HG02759 (cell line): ENCODE results near the gene TNRC6C.

Source experiments
- ATAC-seq: cut with Tn5 transposase; IDR thresholded peaks from one replicate; pipeline ENCODE4 v1.9.1; 2021; ENCODE audit warnings: mild to moderate bottlenecking, moderate library complexity; ENCODE audit not compliant: unreplicated experiment

Gene TNRC6C

DNA sequence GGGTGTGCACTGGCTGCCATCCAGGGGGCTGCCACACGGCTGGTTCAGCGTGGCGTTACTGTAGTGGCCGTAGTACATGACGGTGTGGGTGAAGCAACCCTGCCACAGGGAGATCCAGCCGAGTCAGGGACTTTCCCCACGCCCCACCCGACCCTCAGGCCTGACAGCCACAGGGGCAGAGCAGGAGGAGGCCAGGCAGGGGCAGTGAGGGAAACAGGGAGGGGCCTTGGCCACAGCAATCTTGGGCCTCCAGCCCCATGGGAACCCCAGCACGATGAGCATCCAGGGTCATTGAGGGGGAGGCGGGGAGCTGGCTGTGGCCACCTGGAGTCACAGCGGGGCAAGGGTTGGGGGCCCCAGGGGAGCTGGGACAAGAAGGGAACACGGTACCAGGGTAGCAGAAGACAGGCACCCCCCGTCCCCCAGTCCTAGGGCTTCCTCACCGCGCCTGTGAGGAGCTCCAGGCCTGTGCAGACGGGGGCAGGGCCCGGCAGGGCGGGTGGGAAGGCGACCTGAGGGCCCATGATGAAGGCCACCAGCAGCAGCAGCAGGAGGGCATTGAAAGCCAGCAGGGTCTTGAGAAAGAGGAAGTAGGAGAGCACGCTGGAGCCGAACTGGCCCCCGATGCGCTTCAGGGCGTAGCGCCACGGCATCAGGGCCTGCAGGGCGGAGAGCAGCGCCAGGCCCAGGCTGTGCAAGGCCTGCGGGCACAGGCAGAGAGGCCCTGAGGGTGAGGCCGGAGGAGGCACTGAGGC lies 165.8 kb downstream of the TNRC6C start:
- ATAC-seq: peak; percentile 25

DNA sequence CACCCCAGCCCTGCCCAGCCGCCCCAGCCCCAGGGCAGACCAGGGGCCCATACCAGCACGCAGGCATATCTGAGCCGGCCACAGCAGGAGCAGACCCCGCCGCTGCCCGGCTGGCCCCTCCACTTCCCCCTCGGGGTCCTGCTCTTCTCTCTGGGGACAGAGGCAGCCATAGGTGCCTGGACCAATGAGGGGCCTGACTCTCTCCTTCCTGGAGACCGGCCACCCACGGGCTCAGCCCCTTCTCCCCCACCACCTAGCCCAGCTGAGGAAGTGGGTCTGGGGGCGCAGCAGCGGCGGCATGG lies 166.3 kb downstream of the TNRC6C start:
- ATAC-seq: no peak

DNA sequence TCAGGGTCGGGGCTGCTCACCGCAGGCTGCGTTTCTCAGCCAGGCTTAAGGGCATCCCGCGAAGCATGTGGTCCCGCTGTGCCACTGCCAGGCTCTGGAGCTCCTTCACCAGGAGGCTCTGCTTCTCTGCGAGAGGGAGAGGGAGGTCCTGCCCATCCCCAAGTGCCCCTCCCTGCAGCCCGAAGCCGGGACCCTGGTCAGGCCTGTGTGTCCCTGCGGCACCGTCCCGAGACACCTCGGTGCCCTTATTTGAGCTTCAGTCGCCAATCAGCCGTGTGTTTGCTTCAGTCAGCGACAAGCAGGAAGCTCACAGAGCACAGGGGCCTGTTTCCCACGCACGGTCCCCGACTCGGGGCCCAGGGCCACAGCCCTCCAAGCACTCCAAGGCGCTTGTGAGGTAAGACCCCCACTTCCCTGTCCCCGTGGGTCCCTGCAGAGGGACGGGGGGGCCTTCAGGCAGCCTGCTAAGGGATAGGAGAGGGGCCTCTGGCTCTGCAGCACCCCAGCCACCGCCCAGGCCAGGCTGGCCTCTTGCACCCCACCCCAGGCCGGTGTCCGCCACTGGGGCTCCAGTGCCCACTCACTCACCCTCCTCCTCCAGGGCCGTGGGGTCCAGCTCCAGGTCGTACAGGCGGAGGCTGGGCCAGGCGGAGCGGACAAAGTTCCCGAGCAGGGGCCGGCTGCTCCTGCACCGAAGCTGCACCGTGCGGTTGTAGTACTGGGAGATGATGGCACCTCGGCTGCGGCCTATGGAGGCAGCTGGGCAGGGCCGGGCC lies 166.8 kb downstream of the TNRC6C start:
- ATAC-seq: no peak

DNA sequence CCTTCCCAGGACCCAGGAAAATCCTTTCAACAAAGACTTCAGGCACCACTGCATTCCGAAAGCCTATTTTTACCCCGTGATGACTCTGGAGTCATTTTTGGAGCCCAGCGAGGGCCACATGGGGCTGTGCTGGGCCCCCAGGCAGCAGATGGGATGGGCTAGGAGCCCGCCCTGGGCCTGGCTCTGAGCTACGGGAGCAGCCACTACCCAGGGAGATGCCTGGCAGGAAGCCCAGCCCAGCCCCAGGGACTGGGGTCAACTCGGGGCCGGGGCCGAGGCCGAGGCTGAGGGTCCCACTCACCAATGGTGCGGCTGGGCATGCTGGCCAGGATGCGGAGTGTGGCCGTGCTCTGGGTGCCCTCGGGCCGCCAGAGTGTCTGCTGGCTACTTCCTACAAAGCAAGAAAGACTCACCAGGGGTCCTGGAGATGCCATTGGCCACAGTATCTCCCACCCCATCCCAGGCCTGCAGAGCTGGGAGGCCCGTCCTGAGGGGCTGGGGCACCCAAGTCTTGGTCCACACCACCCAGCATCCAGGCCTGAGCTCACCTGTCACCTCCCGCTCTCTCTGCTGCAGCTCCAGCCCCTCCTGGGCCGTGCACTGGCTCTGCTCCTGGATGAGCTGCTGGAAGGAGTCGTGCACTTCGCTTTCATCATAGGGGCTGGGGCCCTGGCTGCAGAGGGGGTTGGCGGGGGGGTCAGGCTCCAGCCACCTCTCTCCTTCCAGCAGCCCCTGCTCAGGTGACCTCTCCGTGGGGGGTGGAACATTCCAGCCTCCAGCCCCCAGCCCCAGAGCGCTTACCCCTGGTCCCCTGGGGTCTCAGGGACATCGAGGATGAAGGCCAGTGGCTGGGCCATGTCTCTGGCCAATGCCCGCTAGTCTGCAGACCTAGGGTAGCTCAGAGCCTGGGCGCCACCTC lies 167.7 kb downstream of the TNRC6C start:
- ATAC-seq: no peak

DNA sequence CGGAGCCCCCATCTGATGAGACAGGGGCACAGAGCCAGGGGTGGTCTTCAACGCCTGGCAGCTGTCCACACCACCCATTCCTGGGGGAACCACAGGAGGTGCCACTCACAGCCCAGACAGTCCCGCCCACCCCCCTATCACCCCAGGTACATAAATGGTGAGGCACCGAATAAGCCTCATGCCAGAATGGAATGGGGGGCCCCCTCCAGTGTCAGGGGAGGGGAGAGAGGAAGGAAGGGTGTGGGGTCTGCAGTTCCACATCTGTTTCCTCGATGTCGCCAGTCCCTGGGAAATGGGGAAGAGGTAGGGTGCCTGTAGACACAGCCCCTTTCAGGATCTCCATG lies 168.4 kb downstream of the TNRC6C start:
- ATAC-seq: no peak

DNA sequence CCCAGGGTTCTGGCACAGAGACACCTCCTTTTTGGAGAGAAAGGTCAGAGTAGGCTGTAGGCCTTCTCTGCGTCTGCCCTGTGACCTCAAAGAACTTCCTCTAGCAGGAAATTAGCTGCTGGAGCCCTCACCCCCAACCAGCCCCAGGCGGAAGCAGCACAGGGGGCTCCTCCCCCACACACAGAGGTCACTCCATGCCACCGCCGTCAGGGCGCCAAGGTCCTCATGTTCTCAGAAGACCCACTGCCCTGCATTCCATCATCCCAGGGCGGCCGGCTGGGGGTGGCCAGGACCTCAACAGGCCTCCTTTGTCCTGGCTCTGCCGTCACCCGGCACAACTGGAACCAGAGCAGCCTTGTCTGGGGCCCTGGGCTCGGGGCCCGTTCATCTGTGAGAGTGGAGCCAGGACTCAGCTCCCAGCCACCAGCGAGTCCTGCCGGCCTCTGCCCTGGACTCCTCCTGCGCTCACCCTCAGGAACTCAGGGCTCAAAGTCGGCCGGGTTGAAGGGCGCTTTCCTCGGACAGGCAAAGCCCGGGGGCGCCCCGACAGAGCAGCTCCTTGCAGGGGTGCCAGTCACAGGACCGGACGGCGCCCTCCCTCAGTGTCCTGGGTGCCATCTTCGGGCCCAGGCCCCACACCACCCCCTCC lies 168.9 kb downstream of the TNRC6C start:
- ATAC-seq: no peak

DNA sequence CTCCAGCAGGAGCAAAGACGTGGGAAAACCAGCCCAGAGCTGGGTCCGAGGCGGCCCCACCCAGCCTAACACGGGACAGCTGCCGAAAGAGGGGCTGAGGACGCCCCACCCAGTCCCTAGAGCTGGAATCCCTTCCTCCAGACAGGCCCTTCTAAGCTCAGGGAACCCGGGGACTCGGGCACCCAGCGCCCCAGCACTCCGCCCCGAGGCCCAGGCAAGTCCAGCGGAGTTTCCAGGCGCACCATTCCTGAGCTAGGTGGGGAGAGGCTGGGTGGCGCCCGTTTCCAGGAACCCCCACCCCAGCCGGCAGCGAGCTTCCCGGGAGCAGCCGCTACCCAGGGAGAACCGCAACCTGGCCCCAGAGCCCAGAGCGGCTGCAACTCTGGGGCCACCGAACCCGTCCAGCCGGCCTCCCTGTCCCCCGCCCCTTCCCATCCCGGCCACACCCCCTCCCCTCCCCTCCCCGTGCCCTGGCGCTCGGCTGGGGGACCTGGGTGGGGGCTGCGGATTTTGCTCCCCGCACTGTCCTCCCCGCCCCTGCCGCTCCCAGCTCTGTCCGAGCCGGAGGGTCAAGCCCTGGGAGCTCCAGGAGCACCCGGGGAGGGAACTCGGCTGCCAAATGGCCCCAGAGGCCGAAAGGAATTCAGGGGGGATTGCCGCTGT lies 169.5 kb downstream of the TNRC6C start:
- peak; percentile 3 for ATAC-seq

DNA sequence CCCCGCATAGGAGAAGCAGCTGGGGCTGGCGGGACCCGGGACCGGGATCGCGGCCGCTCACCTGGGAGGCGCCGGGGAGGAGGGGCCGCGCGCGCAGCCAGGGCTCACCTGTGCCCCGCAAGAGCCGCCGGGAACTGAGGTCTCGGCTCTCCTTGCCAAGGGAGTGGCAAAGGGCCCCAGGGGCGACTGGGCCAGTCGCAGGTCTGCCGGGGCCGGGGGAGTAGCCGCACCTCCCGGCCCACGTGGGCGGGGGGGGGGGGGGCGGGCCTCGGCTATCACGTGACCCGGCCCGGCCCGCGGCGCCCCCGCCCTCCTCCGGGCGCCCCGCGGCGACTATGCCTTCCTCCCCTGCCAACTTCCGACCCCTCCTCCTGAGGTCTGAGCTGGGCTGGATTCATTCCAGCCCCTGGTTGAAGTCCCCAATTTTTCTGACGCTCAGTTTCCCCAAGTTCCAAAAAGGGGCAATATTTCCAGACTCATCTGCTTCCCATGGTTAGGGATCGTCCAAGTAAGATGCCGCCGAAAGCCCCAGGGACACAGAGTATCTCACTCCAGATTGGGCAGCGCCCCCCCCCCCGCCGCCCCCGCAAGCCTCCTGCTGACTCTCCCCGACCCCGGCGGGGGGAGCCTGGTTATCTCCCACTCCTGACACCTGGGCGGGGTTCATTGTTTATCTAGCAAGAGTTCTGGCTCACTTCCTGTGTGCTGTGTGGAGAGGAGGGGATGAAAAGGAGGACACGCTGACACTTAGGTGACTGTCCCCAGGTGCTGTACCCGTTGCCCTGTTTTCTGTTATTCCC lies 170.2 kb downstream of the TNRC6C start, which contains the start of gene TMC6:
TSS of gene TMC6 (minus strand) at position 205 of the 800 bp plus-strand sequence. CDS start 1,923 bp downstream, outside the sequence.
- ATAC-seq: peak; percentile 28

DNA sequence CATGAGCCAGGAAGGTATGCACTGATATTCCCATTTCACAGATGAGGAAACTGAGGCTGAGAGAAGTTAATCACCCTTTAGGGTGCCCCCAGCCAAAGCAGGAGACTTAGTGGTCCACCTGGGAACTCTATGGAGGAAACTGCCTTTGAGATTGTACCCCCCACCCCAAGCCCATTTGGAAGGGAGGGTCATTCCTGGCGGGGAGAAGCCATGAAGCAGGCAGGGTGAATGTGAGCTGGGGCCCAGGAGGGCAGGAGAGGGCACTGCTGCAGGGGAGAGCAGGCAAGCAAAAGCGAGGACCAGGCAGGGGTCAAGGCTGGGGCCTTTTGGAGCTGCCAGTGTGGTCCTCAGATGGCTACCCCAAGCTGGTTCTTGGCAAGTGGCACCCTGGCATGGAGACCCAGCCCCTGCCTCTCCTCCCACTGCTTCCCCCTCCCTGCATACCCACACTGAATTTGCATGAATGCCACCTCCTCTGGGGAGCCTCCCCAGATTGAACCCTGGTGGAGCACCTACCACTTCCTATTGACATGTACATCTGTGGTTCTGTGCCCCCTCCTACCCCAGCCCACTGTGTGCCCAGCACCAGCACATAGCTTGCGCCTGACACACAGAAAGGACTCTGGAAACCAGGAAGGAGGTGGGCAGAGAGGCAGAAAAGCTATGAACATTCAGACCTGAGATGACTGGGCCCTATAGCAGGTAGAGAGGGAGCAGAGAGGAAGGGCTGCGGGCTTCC lies 171.0 kb downstream of the TNRC6C start:
- no peak for ATAC-seq

DNA sequence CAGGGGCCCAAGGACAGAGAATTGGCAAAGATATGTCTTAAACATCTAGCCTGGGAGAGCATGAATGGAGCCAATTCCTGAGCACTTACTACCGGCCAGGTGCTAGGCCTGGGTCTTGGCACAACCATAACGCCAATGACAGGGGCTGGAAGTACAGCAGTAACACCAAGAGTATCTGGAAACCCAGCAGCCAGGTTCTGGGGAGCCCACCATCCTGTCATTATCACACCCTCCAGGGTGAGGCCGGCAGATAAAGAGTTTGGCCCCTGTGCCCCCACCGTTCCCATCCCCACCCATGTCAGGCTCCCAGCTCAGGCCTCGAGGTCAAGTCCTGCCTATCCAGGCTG lies 171.6 kb downstream of the TNRC6C start:
- no peak for ATAC-seq

DNA sequence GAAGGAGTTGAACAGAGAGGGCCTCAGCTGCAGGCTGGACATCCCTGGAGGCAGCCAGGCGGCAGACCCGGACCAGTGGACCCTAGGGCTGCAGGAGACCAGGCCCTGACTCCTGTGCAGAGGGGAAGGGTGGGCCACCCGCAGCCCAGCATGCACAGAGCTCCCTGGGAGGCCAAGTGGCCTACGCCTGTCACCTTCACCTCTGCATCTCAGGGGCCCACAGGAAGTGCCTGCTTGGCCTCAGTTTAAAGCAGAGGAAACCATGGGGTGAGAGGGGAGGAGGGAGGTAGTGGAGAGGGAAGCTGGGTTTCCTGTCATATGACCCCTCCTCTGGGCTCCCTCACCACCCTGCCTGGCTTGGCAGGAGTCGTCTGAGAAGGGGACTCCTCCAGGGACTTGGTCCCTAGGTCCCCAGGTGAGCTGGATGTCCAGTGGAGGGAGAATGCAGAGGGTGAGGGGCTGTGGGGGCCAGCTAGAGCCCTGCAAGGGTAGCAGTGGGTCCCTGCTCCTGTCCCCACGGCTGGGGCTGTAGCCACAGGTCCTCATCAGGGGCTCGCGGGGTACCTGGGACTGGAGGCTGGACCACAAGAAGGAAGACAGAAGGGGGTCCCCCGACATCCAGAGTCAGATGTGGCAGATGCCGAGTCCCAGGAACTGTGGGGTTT lies 172.1 kb downstream of the TNRC6C start, which contains the start of gene TMC8:
TSS of gene TMC8 (plus strand) at position 335 of the 665 bp plus-strand sequence. CDS start 818 bp downstream, outside the sequence.
- no peak for ATAC-seq

DNA sequence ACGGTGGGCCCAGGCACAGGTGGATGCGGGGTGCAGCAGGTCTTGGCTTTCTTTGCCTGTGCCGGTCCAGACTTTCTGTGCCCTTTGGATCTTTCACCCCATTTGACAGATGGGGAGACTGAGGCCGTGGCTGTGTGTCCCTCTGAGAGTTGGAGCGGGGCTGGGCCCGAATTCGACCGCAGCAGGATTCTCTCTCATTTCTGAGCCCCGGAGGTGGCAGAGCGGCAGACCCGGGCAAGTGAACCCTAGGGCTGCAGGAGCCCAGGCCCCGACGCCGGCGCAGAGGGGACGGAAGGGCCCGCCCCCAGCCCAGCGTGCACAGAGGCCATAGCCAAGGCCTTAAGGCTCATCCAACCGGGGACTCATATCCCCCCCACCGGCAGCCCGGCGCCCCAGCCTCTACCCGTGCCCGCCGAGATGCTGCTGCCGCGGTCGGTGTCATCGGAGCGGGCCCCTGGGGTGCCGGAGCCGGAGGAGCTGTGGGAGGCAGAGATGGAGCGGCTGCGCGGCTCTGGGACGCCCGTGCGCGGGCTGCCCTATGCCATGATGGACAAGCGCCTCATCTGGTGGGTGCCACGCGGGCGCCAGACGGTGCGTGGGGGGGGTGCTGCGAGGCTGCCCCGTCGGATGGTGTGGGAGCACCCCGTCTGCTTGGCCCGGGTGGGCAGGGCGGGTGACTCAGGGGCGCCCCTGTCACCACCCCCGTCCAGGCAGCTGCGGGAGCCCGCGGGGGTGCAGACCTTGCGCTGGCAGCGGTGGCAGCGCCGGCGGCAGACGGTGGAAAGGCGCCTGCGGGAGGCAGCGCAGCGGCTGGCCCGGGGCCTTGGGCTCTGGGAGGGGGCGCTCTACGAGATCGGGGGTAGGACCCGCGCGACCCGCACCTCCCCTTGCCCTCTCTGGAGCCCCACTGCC lies 172.9 kb downstream of the TNRC6C start:
- ATAC-seq: no peak

DNA sequence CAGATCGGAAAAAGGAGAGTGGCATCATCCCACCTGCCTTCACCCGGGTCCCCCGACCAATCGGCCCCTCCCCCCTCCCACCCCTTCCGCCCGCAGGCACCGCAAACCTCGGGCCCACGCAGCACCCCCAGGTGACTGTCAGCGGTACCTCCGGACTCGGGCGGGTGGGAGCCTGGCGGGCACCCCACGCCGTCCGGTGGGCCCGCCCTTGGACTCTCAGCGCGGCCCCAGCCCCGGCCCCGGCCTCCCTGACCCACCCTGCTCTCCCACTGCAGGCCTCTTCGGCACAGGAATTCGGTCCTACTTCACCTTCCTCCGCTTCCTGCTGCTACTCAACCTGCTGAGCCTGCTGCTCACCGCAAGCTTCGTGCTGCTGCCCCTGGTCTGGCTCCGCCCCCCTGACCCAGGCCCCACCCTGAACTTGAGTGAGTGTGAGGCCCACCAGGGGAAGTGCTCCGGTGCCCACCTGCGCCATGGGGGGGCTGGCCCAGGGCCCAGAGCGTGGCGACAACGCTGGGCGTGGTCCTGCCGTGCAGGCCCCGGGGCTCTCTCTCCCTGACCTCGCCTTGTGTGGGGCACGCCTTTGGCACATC lies 173.7 kb downstream of the TNRC6C start:
- no peak for ATAC-seq

DNA sequence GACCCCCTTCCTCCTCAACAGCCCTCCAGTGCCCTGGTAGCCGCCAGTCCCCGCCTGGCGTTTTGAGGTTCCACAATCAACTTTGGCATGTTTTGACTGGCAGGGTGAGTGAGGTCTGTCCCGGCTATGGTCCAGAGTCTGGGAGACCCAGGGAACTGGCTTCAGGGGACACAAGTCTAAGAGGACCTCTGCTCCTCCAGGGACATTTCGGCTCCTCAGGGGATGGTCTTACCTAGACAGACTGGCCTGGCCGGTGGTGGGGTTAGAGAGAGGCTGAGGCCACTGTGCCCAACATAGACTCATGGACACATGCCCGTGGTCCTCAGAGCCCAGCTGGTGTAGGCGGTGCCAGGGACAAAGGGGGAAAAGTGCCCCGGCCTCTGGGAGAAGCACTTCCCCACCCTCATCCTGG lies 174.3 kb downstream of the TNRC6C start:
- ATAC-seq: no peak

DNA sequence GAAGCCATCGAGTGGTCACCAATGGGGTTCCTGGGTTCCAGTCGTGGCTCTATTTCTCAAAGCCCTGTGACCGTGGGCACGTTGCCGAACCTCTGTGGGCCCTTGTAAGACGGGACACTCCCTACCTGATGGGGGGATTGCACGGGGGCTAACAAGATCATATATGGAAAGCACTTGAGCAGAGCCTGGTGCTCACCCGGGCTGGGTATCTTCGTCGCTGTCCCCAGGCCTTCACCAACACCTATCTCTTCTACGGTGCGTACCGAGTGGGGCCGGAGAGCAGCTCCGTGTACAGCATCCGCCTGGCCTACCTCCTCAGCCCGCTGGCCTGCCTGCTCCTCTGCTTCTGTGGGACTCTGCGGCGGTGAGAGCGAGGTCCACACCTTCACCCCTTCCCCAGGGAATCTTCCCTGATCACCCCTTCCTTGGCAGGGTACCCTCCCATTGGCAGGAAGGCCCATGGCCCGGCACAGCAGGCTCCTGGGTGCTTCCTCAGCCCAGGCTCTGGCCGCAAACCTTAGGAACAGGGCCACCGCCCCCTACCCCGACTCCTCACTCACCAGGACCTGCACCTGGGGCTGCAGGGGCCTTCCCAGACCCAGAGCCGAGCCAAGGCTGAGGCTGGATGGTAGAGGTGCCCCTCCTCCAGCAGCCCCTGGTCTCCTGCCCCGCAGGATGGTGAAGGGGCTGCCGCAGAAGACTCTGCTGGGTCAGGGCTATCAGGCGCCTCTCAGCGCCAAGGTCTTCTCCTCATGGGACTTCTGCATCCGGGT lies 174.9 kb downstream of the TNRC6C start:
- no peak for ATAC-seq
